Epithelial cell of esophagus (primary cell): ENCODE data around the gene C11orf86.
"Not testable (repeated sequence)": the region's sequence is repeated elsewhere in the genome, so short reads cannot be mapped to it uniquely, and the experiment has no call there.

ENCODE experiments used
- DNase-seq: peaks from one replicate; pipeline ENCODE4 v3.0.0; 2010; ENCODE audit warnings: low read depth
- H3K4me3 ChIP-seq: 2 replicates; pipeline ENCODE4 v1.5.1; 2011; ENCODE audit warnings: mild to moderate bottlenecking, low read length, control low read depth
- TF ChIP-seq, protein P1 (sequence below): IDR thresholded peaks from 2 replicates; pipeline ENCODE4 v1.5.1; 2011; ENCODE audit warnings: low read depth, mild to moderate bottlenecking, low read length, control low read depth, inconsistent platforms; ENCODE audit not compliant: insufficient read depth; ENCODE audit errors: missing control alignments

The C11orf86 gene

DNA sequence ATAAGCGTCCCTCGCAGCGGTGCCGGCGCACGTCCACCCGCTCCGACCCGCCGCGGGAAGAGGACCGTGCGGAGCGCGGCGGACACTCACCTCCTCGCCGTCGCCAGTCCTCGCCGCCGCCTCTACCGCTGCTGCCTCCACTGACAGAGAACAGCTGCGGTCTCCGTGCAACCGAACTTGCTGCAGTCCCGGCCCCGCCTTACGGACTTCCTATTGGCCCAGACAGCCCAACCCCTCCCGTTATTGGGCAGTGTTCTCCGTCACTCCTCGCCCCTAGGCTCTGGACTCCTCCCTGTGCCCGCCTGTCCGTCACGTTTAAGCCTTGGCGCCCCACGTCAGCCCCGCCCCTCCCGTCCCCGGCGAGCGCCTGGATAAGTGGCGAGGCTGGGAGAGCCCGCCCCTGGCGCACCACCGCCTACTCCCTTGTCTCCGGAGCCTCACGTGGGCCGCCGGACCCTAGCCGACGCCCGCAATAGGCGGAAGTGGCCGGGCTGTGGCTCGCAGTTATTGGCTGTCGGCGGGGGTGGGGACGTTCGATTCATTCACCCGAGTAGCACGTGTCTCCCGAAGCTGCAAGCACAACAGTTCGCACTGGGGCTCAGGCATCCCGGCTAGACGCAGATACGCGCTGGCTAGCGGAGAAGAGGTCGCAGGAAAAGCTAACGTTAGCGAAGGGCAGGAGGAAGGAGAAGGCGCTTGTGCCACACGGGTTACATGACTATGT, 16.7 kb upstream of the C11orf86 start, which contains the start of gene PC:
Gene PC (minus strand): TSS at position 152 of the 724 bp plus-strand sequence. CDS start 86,224 bp downstream, outside the sequence.
- TF ChIP-seq, protein P1, sequence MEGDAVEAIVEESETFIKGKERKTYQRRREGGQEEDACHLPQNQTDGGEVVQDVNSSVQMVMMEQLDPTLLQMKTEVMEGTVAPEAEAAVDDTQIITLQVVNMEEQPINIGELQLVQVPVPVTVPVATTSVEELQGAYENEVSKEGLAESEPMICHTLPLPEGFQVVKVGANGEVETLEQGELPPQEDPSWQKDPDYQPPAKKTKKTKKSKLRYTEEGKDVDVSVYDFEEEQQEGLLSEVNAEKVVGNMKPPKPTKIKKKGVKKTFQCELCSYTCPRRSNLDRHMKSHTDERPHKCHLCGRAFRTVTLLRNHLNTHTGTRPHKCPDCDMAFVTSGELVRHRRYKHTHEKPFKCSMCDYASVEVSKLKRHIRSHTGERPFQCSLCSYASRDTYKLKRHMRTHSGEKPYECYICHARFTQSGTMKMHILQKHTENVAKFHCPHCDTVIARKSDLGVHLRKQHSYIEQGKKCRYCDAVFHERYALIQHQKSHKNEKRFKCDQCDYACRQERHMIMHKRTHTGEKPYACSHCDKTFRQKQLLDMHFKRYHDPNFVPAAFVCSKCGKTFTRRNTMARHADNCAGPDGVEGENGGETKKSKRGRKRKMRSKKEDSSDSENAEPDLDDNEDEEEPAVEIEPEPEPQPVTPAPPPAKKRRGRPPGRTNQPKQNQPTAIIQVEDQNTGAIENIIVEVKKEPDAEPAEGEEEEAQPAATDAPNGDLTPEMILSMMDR: no peak
- DNase-seq: peak; percentile 100
- peak within 1 kb of the TSS; percentile 57 for H3K4me3 ChIP-seq

DNA sequence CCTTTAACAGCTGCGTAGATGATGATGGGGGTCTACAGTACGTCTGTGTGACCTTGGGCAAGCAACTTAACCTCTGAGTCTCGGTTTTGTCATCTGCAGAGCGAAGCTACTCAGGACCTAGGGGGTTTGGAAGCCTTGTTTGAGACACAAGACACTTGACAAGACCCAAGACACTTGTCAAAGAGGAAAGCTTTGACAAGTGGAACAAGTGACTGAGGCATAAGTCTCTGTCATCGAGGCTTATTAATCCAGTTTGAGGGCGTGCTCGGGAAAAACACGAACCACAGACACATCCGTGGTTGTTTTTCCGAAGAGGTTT, 16.2 kb upstream of the C11orf86 start:
- DNase-seq: no peak
- TF ChIP-seq, protein P1: no peak
- peak overlapping the region; percentile 27 for H3K4me3 ChIP-seq

DNA sequence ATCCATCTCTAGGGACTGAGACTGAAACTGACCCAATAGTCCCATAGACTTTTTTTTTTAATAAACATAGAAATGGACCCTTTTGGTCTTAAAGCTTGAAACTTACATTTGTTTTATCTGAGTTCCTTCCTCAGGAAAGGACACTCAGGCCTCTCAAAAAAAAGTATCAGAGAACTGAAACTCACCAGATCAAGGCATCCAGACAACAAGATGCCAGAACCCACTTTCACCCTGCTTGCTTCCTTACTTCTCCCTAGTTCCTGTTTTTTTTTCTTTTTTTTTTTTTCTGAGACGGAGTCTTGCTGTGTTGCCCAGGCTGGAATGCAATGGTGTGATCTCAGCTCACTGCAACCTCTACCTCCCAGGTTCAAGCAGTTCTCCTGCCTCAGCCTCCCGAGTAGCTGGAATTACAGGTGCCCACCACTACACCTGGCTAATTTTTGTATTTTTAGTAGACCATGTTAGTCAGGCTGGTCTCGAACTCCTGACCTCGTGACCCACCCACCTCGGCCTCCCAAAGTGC, 13.4 kb upstream of the C11orf86 start:
- not testable (repeated sequence) for H3K4me3 ChIP-seq, DNase-seq

DNA sequence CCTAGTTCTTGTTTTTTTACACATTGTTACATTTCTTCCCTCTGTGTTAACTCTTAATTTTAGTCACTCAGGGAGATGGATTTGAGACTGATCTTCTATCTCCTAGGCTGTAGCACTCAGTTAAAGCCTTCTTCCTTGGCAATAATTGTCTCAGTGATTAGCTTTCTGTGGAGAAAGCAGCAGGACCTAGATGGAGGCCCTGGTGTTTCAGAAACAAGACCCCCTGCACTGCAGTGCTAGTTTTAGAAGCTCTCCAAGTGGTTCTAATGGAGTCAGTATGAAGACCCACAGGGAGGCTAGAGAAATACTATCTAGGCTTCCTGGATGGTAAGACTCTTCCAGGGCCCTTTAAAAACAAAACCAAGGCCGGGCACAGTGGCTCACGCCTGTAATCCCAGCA, 12.9 kb upstream of the C11orf86 start:
- DNase-seq: no peak
- TF ChIP-seq, protein P1: no peak
- H3K4me3 ChIP-seq: no peak overlapping the region

DNA sequence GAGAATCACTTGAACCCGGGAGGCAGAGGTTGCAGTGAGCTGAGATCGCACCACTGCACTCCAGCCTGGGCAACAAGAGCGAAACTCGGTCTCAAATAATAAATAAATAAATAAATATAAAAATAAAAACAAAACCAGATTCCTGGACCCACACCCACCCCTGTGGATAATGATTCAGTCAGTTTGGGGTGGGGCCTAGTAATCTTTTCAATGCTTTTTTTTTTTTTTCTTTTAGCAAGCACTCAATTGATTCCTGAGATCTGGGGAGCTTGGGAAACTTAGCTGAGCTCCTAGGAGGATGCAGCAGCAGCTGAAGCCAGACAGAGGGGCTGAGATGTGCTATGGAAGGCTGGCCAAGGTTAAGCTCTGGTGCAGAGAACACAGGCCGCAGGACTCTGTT, 12.3 kb upstream of the C11orf86 start:
- peak; percentile 36 for DNase-seq
- TF ChIP-seq, protein P1: no peak
- no peak overlapping the region for H3K4me3 ChIP-seq

DNA sequence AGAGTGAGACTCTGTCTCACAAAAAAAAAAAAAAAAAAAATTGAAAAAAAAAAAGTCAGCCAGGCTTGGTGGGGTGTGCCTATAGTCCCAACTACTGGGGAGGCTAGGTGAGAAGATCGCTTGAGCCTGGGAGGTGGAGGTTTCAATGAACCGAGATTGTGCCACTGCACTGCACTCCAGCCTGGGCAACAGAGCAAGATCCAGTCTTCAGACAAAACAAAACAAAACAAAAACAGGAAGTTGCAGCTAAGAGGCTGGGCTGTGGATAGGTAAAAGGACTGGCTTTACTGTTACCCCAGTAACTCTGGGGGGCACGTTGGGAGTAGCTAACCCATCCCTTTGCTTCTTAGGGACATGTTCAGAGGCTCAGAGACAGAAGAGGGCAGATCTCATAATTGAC, 10.6 kb upstream of the C11orf86 start:
- no peak for DNase-seq
- H3K4me3 ChIP-seq: no peak overlapping the region
- TF ChIP-seq, protein P1: no peak

DNA sequence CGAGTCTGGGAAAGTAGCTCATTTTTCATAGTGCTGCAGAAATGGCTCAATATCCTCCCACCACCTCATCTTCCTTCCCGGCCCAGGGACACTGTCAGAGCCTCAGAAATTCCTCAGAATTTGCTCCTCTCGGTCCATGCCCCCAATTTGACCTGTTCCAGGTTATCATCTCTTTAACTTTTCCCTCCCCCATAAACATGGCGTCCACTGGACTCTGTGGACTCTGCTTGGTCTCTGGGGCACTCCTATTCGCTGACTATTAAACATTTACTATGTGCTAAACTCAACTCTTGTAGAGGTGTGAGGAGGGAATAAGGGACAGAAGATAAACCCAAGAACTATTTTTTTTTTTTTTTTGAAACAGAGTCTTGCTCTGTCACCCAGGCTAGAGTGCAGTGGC, 8.8 kb upstream of the C11orf86 start:
- no peak for DNase-seq
- TF ChIP-seq, protein P1: no peak
- no peak overlapping the region for H3K4me3 ChIP-seq
